ENCODE data around the gene CERS4.

CERS4 gene

DNA sequence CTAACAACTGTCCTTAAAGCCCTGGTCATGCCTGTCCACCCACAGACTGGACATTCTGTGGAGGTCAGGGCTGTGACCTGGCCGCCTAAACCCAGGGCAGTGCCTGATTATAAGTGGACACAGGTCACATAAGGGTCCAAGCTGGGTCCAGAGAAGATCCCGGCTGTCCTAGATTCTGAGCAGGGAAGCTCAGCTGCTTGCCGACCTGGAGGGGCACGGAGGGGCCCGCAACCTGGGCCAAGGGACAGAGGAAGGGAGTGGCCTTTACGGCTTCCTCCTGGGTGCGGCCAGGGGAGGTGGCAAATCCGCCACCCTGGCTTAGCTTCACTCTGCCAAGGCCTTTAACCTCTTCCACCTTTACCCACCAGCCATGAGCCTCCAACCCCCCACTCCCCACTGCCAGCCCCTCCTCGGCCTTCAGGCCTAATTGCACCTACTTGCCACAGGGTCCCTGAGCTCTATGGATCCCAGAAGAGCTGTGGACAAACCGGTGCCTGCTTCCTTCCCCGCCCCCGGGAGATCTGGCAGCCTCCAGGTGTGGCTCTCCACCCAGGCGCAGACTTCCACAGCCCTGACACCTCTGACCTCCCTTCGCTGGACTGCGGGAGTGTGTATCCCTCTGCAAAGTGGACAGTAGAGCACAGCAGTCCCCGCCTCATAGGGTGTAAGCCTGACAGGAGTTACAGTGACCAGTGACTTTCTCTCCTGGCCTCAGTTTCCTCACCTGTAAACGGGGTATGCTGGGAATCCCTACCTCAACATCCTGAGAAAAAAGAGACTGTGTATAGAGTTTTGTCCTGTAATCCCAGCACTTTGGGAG is 97.3 kb downstream of the CERS4 start:
- TF ChIP-seq POLR2A (IDR thresholded peaks at IDR 0.05; ENCODE audit: low read length): no peak
- TF ChIP-seq GATA1 (IDR thresholded peaks at IDR 0.05; ENCODE audit: low read depth, low read length): no peak
- no peak for DNase-seq

DNA sequence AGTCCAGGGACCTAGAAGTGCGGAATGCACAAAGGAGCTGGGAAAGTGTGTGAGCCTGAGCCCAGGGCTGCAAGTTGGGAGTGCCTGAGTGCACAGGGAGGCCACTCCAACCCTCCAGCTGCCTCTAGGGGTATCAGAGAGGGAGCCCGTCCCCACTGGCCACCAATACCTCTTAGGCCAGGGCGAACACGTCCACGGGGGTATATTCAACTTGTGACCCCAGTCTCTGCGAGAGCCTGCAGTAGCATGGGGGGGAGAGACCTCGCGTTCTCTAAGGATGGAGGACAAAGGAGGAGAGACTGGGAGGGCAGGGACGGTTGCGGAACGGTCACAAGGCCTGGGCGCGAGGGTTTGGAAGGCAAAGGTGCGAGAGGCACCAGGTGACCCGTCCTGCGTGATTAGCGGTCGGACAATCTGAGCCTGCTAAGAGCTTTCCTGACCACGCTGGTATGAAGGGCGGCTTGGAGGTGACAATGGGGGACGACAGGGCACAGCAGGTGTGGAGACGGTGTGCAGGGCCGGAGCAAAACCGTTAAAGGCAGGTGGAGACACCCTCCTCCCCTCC is 98.3 kb downstream of the CERS4 start:
- peak in 1 of 2 experiments; percentile 41 for DNase-seq
- TF ChIP-seq GATA1 (IDR thresholded peaks at IDR 0.05; ENCODE audit: low read depth, low read length) (no peak), POLR2A (IDR thresholded peaks at IDR 0.05; ENCODE audit: low read length) (no peak)

DNA sequence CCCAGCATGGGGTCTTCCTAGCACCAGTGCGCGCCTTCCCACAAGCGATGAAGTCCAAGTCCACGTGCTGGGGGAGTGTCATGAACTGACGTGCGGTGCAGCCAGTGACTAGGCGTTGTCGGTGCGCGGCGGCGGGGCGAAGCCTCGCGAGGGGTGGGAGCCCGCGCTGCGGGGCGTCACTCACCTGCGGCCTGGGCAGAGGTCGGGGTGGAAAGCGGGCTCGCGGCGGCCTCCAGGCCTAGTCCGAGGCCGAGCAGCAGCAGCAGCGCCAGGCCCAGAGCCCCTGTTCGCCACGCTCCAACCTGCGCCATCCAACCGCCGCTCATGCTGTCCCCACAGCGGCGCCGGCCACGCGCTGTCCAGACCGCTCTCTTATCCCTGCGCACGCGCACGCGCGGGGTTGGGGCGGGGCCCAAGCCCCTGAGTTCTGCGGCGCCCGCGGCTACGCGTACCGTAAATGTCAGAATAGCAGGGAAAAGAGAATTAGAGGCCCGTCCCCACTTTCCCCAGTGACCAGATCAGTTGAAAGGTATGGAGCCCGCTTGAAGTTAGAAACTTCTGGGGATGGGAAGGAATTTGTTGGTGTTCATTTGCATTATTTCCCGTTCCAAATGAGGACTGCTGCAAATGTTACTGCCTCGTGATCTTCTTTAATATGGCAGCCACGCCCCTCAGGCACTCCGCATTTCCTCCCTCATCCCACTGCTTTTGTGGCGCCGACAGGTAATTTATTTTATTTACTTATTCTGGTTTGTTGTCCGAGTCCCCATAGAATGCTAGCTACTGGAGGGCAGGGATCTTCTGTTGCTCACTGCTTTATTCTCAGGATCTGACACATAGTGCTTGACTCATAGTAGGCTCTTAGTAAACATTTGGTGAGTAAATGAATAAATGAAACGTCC is 99.0 kb downstream of the CERS4 start, which contains the start of gene CD320:
TSS of gene CD320 (minus strand) at position 394 of the 902 bp plus-strand sequence. CDS start at position 326, 68 bp downstream.
- peak; percentile 93 to 94 for DNase-seq
- TF ChIP-seq POLR2A (IDR thresholded peaks at IDR 0.05; ENCODE audit: low read length) (peak; percentile 85), GATA1 (IDR thresholded peaks at IDR 0.05; ENCODE audit: low read depth, low read length) (no peak)

DNA sequence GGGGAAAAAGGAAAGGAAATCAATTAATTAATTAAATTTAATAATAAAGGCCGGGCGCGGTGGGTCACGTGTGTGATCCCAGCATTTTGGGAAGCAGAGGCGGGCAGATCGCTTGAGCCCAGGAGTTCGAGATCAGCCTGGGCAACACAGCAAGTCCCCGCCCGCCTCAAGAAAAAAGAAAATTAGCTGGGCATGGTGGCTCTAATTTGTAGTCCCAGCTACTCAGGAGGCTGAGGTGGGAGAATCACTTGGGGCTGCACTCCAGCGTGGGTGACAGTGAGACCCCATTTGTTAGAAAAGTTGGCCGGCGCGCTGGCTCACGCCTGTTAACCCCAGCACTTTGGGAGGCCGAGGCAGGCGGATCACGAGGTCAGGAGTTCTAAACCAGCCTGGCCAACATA is 99.7 kb downstream of the CERS4 start:
- no peak for DNase-seq
- TF ChIP-seq GATA1 (IDR thresholded peaks at IDR 0.05; ENCODE audit: low read depth, low read length) (no peak), POLR2A (IDR thresholded peaks at IDR 0.05; ENCODE audit: low read length) (no peak)

DNA sequence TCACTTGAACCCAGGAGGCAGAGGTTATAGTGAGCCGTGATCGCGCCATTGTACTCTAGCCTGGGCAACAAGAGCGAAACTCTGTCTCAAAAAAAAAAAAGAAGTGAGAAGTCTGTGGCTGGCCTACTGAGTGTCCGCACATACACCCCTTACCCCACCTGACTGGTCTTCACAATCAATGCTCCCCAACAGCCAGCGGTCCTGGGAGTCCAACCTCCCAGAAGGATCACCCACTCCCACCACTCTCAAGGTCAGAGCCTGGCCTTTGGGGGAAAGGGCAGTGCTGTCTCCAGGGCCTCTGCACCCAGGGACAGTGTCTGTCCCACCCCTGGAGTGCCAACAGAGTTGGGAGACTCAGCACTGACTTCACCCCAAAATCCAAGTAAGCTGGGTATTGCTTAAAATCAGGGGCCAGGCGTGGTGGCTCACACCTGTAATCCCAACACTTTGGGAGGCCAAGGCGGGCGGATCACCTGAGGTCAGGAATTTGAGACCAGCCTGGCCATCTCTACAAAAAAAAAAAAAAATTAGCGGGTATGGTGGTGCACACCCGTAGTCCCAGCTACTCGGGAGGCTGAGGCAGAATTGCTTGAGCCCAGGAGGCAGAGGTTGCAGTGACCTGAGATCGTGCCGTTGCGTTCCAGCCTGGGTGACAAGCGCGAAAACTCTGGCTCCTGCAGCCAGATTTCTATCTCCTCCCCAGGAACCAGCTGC is 101.3 kb downstream of the CERS4 start:
- no peak for TF ChIP-seq POLR2A (IDR thresholded peaks at IDR 0.05; ENCODE audit: low read length)
- TF ChIP-seq GATA1 (IDR thresholded peaks at IDR 0.05; ENCODE audit: low read depth, low read length): no peak
- DNase-seq: no peak

DNA sequence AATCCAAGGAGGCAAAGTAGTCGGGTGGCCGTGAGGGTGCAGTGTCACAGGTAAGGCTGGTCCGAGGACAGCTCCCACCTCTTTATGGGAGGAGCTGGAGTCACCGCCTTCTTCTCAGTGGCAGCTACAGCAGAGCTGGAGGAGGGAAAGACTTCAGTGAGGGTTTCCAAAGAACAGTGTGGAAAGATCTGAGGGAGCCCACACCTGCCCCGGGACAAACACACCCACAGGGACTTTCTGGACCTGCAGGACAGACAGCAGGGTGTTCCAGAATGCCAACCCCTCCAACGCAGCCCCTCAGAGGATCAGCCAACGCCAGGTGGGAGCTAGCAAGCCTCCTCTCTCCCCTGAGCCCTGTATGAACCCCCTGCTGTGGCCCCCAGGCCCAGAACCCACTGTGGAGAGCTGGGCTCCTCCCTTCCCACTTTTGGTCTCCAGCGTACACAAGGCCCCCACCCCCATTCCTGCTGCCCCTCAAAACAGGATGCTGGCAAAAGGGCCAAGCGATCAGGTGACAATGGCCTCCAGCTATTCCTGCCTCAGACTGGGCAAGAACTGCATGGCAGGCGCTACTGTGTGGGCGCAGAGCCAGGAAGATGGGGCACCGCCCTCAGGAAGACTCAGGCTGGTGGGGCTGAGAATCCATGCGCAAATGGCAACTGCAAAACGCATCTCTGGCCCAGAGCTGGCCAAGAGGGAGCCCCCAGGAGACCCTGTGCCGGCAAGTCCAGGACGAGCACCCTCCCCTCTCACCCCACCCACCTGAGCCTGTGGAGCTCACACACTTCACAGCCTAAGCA is 102.5 kb downstream of the CERS4 start:
- peak; percentile 47 to 67 for DNase-seq
- no peak for TF ChIP-seq GATA1 (IDR thresholded peaks at IDR 0.05; ENCODE audit: low read depth, low read length)
- no peak for TF ChIP-seq POLR2A (IDR thresholded peaks at IDR 0.05; ENCODE audit: low read length)
